ENCODE measurements around the gene ACTG1. TPM values are rescaled to one million over a fixed set of nuclear protein-coding genes. Genes with fewer than 3 reads are reported as not detected.
"Not testable (repeated sequence)": the region's sequence is repeated elsewhere in the genome, so short reads cannot be mapped to it uniquely, and the experiment has no call there.

The ACTG1 gene
- total and polyA plus RNA-seq, 12 donors: 290 to 1,180 (median 345) TPM

- H3K27me3 ChIP-seq: peaks cover 16 to 46% (median 42%) of the 10 kb centered on the region in 7 donors
- no peaks in the 10 kb centered on the region for H3K9me3 ChIP-seq
- no peak for DNase-seq
- peaks cover 0 to 9% (median 0%) of the 10 kb centered on the region in 9 donors for H3K36me3 ChIP-seq
- 59 to 64% methylated on average over 6 of the region's 6 CpGs for WGBS, 2 donors
- ATAC-seq: no peak
- intact Hi-C loops (cut with DNase I): loop anchor here in 3 of 10 donors (5.0 to 10.0 kb wide), 2 partner anchors 282 to 390 kb away; no protein-coding TSS in a partner anchor
- H3K27ac ChIP-seq: no peak overlapping the region
- TF ChIP-seq, protein P1, sequence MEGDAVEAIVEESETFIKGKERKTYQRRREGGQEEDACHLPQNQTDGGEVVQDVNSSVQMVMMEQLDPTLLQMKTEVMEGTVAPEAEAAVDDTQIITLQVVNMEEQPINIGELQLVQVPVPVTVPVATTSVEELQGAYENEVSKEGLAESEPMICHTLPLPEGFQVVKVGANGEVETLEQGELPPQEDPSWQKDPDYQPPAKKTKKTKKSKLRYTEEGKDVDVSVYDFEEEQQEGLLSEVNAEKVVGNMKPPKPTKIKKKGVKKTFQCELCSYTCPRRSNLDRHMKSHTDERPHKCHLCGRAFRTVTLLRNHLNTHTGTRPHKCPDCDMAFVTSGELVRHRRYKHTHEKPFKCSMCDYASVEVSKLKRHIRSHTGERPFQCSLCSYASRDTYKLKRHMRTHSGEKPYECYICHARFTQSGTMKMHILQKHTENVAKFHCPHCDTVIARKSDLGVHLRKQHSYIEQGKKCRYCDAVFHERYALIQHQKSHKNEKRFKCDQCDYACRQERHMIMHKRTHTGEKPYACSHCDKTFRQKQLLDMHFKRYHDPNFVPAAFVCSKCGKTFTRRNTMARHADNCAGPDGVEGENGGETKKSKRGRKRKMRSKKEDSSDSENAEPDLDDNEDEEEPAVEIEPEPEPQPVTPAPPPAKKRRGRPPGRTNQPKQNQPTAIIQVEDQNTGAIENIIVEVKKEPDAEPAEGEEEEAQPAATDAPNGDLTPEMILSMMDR (IDR thresholded peaks at IDR 0.05): no peak
- no peak overlapping the region for H3K4me3 ChIP-seq
- peaks cover 3 to 18% (median 16%) of the 10 kb centered on the region in 9 donors for H3K4me1 ChIP-seq
Measured at GRCh38 chr17:81534157-81535006, 21.8 kb upstream of the ACTG1 start.

GRCh38 chr17:81533339-81534141 lies 20.9 kb upstream of the ACTG1 start:
- no peak for ATAC-seq
- H3K9me3 ChIP-seq: no peaks in the 10 kb centered on the region
- H3K4me1 ChIP-seq: peaks cover 3 to 18% (median 16%) of the 10 kb centered on the region in 9 donors
- no peak overlapping the region for H3K4me3 ChIP-seq
- 69 to 72% methylated on average over 21 of the region's 21 CpGs for WGBS, 2 donors
- TF ChIP-seq, protein P1 (IDR thresholded peaks at IDR 0.05): no peak
- intact Hi-C loops (cut with DNase I): loop anchor here in 1 of 10 donors (10.0 kb wide), 1 partner anchor 389 kb away; no protein-coding TSS in a partner anchor
- H3K27me3 ChIP-seq: peaks cover 16 to 54% (median 50%) of the 10 kb centered on the region in 7 donors
- no peak for DNase-seq
- H3K36me3 ChIP-seq: peaks cover 0 to 6% (median 0%) of the 10 kb centered on the region in 9 donors
- no peak overlapping the region for H3K27ac ChIP-seq

- Histone ChIP-seq H3K4me1 (peaks cover 3 to 22% (median 14%) of the 10 kb centered on the region in 9 donors), H3K27me3 (peaks cover 16 to 58% (median 54%) of the 10 kb centered on the region in 7 donors), H3K9me3 (no peaks in the 10 kb centered on the region), H3K4me3 (no peak overlapping the region), H3K36me3 (no peaks in the 10 kb centered on the region), H3K27ac (no peak overlapping the region)
- TF ChIP-seq, protein P1 (IDR thresholded peaks at IDR 0.05): no peak
- no peak for ATAC-seq
- DNase-seq: no peak
- 91% methylated on average over 11 of the region's 11 CpGs for WGBS, 2 donors
- intact Hi-C loops (cut with DNase I): loop anchor here in 1 of 10 donors (10.0 kb wide), 1 partner anchor 388 kb away; no protein-coding TSS in a partner anchor
Measured at GRCh38 chr17:81532490-81533287, 20.1 kb upstream of the ACTG1 start.

DNA sequence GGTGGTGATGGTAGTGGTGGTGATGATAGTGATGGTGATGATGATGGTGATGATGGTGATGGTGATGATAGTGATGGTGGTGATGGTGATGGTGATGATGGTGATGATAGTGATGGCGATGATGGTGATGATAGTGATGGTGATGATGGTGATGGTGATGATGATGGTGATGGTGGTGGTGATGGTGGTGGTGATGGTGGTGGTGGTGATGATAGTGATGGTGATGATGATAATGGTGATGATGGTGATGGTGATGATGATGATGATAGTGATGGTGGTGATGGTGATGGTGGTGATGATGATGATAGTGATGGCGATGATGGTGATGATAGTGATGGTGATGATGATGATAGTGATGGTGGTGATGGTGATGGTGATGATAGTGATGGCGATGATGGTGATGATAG lies 19.4 kb upstream of the ACTG1 start:
- WGBS, 2 donors: 94 to 97% methylated on average over 3 of the region's 3 CpGs
- not testable (repeated sequence) for H3K27ac ChIP-seq, DNase-seq, H3K9me3 ChIP-seq, H3K36me3 ChIP-seq, ATAC-seq, H3K4me3 ChIP-seq
- Histone ChIP-seq H3K4me1 (peaks cover 3 to 19% (median 8%) of the 10 kb centered on the region in 9 donors), H3K27me3 (peaks cover 12 to 58% (median 54%) of the 10 kb centered on the region in 7 donors)
- intact Hi-C loops (cut with DNase I): loop anchor here in 1 of 10 donors (10.0 kb wide), 1 partner anchor 387 kb away; no protein-coding TSS in a partner anchor

DNA sequence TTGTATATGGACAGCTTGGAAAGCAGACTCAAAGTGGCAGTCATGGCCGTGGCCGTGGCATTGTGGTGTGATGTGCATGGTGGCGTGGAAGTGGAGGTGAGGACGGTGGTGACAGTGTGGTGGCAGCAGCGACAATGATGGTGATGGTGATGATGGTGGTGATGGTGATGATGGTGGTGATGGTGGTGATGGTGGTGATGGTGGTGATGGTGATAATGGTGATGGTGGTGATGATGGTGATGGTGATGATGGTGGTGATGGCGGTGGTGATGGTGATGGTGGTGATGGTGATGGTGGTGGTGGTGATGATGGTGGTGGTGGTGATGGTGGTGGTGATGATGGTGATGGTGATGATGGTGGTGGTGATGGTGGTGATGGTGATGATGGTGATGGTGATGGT lies 18.4 kb upstream of the ACTG1 start:
- not testable (repeated sequence) for H3K4me3 ChIP-seq, DNase-seq, H3K36me3 ChIP-seq, H3K27ac ChIP-seq, H3K4me1 ChIP-seq, ATAC-seq, H3K9me3 ChIP-seq
- H3K27me3 ChIP-seq: peaks cover 2 to 58% (median 53%) of the 10 kb centered on the region in 7 donors
- intact Hi-C loops (cut with DNase I): loop anchor here in 1 of 10 donors (10.0 kb wide), 1 partner anchor 386 kb away; no protein-coding TSS in a partner anchor
- WGBS, 2 donors: 80 to 90% methylated on average over 6 of the region's 6 CpGs

Data from heart right ventricle (tissue), 16 donors.